GM18499 (cell line): ENCODE data around the gene UST.
"Not testable (repeated sequence)": the region's sequence is repeated elsewhere in the genome, so short reads cannot be mapped to it uniquely, and the experiment has no call there.

ENCODE experiments used
- ATAC-seq: cut with Tn5 transposase; IDR thresholded peaks from one replicate; pipeline ENCODE4 v1.9.1; 2021; ENCODE audit warnings: moderate number of reproducible peaks; ENCODE audit not compliant: insufficient read depth, unreplicated experiment

The UST gene

DNA sequence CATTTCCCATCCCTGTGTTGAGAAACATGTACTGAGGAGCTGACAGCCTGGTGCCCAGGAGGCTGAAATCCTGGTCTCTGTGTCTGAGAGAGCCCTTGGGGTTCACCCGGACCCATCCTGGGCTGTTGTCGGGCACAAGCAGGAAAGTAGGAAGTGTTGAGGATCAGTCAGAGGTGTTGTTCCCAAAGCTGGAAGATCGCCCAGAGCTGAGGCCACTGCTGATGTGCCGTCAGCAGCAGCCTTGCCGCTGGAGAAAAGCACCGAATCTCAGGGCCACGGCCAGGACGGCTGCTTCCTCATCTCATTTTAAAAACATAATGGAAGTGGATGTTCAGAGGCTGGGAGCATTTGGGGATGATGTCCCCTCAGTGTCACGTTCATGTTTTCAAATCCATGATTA, 218.5 kb downstream of the UST start:
- no peak for ATAC-seq

GRCh38 chr6:148967011-148967520, 220.2 kb downstream of the UST start:
- ATAC-seq: no peak

DNA sequence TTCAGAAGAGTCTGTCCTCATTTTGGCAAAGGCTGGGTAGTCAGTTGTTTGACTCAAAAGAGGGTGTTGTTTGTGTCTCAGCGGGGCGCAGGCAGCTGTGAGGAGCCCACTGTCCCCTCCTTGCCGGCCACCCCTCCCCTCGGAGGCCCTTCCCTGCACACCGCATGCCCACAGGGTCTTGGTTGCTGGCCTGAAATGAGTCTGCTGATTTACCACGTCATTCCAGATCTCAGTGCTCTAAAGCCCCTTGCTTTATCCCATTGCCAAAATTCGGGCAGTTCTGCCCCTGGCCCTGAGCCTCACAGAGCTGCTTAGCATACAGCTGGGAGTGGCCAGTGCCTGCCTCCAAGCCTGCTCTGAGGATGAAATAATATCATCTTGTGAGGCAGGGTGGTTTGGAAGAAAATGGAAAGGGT, 220.7 kb downstream of the UST start:
- ATAC-seq: no peak

GRCh38 chr6:148968771-148969602, 222.2 kb downstream of the UST start:
- no peak for ATAC-seq

DNA sequence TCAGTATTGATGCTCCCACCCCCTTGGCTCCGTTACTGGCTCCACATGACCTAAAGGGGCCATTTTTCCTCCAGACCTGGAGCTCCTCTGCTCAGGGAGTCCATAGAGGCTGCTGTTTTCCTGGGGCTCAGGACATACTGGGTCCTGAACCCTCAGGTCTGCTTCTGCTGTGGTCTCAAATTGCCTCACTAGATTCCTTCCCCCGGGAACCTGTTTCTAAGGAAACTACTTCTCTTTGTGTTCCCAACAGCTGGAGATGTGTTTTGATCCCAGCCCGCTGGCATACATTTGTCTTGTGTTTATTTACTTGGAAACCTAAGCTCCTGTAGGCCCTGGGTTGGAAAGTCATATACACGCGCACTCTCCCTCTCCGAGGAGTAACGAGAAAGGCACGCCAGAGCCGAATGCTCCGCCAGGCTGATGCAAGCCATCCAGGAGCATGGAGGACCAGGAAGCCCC, 222.8 kb downstream of the UST start:
- ATAC-seq: no peak

DNA sequence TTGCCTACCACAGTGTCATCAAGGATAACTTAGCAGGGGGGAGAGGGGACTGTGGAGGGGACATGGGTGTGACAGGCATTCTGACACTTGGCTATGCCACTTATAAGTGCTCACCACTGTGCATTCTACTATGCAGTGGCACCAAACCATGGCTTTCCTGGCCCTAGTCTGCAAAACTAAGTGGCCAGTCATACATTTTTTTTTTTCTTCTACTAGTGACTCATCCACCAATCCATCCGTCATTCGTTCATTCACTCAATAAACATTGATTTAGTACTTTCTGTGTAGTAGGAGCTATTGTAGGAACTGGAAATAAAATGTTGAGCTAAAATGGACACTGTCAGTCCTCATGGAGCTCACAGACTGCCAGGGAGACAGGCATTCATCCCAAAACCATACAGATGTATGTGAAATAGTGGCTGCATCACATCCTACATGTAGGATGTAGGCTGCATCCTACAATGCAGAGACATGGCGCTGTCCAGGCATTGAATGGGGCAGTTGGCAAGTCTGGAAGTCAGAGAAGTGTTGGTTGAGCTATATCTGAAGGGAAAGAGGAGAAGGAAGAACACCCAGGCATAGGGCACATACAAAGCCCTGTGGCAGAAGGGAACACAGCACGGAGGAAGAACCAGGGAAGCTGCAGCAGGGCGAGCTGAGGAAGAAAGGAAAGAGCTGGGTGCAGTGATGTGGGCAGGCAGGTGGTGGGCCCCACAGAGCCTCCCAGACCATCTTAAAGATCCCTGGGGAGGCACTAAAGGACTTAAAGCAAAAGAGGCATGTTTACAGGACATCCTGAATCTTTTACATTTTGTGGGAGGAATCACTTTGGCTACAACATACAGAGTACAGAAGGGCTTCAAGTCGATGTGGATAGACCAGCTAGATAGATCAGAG, 224.4 kb downstream of the UST start:
- ATAC-seq: no peak

GRCh38 chr6:148972481-148972880, 225.7 kb downstream of the UST start:
- ATAC-seq: no peak

DNA sequence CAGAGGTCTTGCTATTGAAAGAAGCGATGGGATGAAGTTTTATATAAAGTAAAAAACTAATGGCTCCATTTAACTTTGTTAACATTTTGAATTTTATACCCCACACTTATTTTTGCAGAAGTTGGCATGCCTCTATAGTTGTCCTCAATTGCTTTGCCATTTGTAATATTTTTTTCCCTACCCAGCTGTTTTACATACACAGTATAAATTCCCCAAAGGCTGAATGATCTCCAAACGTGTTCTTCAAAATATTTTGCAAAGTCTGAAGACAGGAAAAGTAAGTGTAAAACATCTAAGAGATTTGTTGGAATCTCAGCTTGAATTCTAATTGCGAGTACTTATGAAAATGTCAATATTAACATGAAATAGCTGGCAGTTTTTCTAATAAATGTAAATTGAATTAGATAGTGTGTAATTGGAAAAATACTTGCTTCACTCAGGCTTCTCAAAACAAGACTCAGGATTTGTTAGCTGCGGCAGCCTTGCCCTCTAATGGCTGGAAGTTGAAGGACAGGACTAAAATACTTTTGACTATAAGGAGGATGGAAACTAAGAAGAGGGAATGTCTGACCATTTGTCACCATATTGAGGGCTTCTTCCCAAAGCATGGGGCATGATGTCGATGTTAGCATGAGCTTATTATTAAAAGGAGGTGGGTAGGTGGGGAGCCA, 226.8 kb downstream of the UST start:
- ATAC-seq: no peak

GRCh38 chr6:148974351-148974750, 227.5 kb downstream of the UST start:
- ATAC-seq: no peak

GRCh38 chr6:148978298-148978697, 231.5 kb downstream of the UST start:
- ATAC-seq: not testable (repeated sequence)

DNA sequence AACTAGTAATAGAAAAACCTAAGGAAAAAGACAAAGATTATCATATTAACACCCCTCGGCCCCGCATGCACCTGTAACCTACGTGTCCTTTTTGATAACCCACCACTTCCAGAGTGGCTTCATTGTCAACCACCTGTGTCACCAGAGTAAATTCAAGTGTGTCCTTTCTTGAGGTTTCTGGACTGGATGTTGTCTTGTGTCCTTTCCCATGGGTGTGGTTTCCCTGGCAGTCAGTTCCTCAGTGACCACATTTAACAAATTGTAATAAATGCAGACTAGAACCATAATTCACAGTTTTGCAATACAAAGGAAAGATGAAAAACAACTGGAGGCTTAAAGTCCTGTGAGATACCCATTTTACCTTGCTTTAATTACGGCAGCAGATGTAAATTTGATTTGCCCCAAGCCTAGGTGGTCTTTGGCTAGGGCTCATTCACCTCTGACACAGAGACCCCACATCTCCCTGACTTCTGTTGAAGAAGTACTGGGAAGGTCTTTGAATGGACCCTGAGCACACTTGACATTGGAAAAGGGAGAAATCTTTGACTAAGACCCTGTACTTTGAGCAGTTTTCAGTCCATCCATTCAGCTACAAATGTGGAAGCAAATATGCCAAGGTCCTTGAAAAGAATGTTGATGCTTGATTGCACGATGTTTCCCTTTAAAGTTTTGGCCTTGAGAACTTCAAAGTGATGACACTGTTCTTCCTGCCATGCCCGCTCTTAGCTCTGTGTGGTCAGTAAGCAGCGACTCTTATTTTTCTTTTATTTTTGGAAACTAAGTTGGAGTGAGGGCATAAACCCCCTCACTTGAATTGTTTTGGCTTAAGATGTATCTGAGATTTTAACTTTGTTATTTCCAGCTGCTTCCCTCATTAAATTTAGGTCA, 232.4 kb downstream of the UST start:
- ATAC-seq: no peak

DNA sequence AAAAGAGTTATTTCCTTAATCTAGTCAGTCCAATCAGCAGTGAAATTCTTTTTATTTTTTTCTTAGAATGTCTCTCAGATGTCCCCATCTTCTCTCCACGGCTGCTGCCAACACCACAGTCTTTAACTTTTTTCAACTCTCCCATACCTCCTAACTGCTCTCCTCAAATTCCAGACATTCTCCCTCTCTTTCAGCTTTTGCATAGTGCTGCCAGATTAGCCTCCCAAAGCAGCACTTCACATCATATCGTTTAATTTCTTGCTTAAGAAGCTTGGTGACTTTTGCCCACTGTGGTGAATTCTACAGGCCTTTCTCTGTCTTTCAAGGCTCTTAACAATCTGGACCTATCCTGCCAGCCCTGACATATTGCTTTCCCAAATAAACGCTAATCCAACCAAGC, 233.4 kb downstream of the UST start:
- no peak for ATAC-seq

DNA sequence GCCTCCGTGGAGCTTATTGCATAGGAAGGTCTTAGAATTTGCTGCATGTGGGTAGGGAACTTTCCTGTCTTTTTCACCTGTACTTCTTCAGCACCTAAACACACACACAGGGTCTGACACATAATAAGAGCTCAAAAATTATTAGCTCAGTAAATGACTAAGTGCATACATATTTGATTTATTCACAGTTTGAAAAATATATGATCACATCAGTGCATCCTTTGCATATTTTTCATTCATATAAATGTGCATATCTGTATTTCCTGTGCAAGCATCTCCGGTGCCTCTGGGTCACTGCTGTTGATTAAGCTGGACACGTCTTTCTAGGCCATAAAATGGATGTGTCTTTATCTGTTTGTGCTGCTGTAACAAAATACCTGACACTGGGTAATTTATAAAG, 234.7 kb downstream of the UST start:
- ATAC-seq: no peak

GRCh38 chr6:148983101-148983761, 236.4 kb downstream of the UST start:
- ATAC-seq: no peak

GRCh38 chr6:148983966-148984365, 237.1 kb downstream of the UST start:
- ATAC-seq: no peak

DNA sequence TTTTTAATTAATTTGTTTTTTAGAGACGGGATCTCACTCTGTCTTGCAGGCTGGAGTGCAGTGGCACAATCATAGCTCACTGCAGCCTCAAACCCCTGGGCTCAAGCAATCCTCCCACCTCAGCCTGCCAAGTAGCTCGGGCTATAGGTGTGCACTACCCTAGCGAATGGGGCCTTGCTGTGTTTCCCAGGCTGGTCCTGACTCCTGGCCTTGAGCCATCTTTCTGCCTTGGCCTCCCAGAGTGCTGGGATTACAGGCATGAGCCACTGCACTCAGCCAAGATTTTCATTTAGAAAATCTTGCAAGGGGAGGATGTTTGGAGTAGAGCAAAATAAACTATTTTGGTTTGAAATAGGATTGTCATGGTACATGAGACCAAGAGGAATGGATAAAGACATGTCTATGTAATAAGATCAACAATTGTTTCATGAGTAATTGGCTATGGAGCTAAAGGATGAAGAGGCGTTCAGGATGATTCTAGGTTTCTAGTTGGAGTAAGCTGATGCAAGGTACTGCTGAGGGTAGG, 237.8 kb downstream of the UST start:
- no peak for ATAC-seq

DNA sequence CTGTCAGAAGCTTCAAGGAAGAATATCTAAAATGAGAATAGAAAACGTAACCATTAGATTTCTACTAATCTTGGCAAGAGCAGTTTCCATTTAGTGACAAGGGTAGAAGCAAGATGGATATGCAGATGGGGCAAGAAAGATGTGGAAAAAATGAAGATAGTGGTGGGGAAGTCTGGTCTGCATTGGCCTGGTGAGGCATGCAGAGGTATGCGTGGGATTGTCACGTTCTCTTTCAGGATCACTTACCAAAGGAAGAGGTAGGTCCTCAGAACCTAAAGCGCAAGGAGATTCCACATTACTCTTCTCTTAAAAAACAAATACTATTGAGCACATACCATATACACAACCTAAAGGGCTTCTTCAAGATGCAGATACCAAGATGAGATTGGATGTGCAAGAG, 238.7 kb downstream of the UST start:
- no peak for ATAC-seq

- ATAC-seq: no peak
These were observed 239.8 kb downstream of the UST start for GRCh38 chr6:148986608-148987007.

GRCh38 chr6:148987982-148988381, 241.2 kb downstream of the UST start:
- ATAC-seq: no peak
